H7 (cell line): ENCODE data around the gene MARCHF4. TPM values are rescaled to one million over a fixed set of nuclear protein-coding genes. Genes with fewer than 3 reads are reported as not detected.

Source experiments
- total RNA-seq: library from RNA; depleted of rRNA; stranded (reverse); fragments of >200 nt; shearing (Covaris generic); gene quantifications from 2 replicates; pipeline ENCODE4 v1.2.3, GENCODE V29; 2014; rRNA removed

The MARCHF4 gene
- total RNA-seq, 1 experiment from 2014 or later: 0.38 TPM

Other genes with a start within 250 kb of the MARCHF4 start
- 10.7 and 14.0 TPM in 2 replicates for gene SMARCAL1, start 40.0 kb upstream of the MARCHF4 start, total RNA-seq
- 3,026 and 3,219 TPM in 2 replicates for gene RPL37A, start 126.4 kb upstream of the MARCHF4 start, total RNA-seq